ENCODE measurements around the gene PKNOX2. TPM values are rescaled to one million over a fixed set of nuclear protein-coding genes. Genes with fewer than 3 reads are reported as not detected.

PKNOX2 gene
- total and polyA plus RNA-seq, 9 of the 15 experiments (the other 6 are each of a cell fraction or from before 2014, with no cell fraction given), result not detected

DNA sequence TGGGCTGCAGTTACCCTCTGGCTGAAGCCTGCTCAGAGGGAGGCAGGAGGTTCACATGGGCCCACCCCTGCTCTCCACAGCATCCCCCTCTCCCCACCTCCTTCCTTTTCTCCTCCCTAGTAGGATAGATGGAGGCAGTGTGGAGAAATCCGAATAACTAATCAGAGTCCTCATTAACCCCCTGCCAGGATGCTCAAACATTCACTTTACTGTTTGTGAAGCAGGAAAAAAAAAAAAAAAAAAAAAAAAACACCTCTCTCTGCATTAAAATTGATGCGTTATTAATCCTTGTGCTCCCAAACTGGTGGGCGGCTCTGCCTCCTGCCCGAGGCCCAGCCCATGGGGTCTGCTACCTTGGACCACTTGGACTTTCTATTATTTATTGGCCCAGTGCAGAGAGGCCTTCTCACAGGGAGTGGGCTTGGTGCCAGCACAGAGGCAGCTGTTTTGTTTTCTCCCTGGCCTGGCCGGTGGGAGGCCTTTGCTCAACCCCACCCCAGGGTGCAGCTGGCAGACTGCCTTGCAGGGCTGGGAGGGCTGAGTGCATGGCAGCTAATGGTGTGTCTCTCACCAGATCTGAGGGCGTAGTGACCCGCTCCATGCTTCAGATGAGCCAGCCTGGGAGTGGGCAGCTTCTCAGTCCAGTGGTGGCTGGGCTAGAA lies 150.7 kb downstream of the PKNOX2 start:
- no peaks in the 10 kb centered on the region for H3K4me1 ChIP-seq (replicated peaks in 1 of 2; ENCODE audit: control insufficient read depth in 2 of 2, insufficient read depth in 2 of 2, low read length in 2 of 2)
- no peak overlapping the region for H3K27ac ChIP-seq (ENCODE audit: extremely low read depth, low read depth, low read length)
- no peak overlapping the region; a peak in 1 of 4 replicates for H3K9ac ChIP-seq (ENCODE audit: insufficient read depth in 1 of 2, low read depth in 2 of 2, low read length in 2 of 2)
- H3K27me3 ChIP-seq (ENCODE audit: control insufficient read depth in 2 of 2, insufficient read depth in 2 of 2, low read length in 2 of 2), result peaks cover 13 to 46% of the 10 kb centered on the region in 2 experiments
- no peak for ATAC-seq
- no peak for FAIRE-seq
- intact Hi-C loops (cut with micrococcal nuclease), result no loop called here
- ChIA-PET CTCF (ENCODE audit: low intra/inter-chr PET ratio) (no interaction called here), POLR2A (interaction anchor here (0.6 kb wide), 1 partner anchor 562 kb away, joined by 3 read pairs; no protein-coding TSS in a partner anchor)
- no peaks in the 10 kb centered on the region for H3K9me1 ChIP-seq (ENCODE audit: control insufficient read depth, insufficient read depth, low read length)
- no peak overlapping the region for H3K4me3 ChIP-seq
- WGBS (ENCODE audit: insufficient coverage, low coverage, missing lambda C conversion rate), result 0% methylated on average over 5 of the region's 7 CpGs
- no peaks in the 10 kb centered on the region for H4K20me1 ChIP-seq (replicated peaks; ENCODE audit: control insufficient read depth, insufficient read depth, low read length)
- BruUV-seq (replicated peaks), result no TSS peak
- no peaks in the 10 kb centered on the region for H3K9me3 ChIP-seq (replicated peaks; ENCODE audit: control insufficient read depth, insufficient read depth, low read depth, low read length)
- H2AFZ ChIP-seq (ENCODE audit: low read depth, low read length), result no peak overlapping the region
- no peak for DNase-seq (ENCODE audit: extremely low read depth in 1 of 4, low spot score in 3 of 4)
- in situ Hi-C loops (cut with MboI), result no loop called here
- no peaks in the 10 kb centered on the region for H3K36me3 ChIP-seq (ENCODE audit: control insufficient read depth, insufficient read depth, low read length)
- H3K4me2 ChIP-seq (ENCODE audit: insufficient read depth, low read length), result no peak overlapping the region
- no peaks in the 10 kb centered on the region for H3K79me2 ChIP-seq (ENCODE audit: control insufficient read depth, insufficient read depth, low read length)
- TF ChIP-seq ZNF707 (CRISPR knock-in tag; conservative IDR thresholded peaks at IDR 0.05), result no peak
- TF ChIP-seq, protein P1, sequence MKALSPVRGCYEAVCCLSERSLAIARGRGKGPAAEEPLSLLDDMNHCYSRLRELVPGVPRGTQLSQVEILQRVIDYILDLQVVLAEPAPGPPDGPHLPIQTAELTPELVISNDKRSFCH (CRISPR knock-in tag; IDR thresholded peaks at IDR 0.05), result no peak
- TF ChIP-seq, protein P1 (tag; IDR thresholded peaks at IDR 0.05), result no peak
- TF ChIP-seq MGA (IDR thresholded peaks at IDR 0.05), result no peak
- no peak for TF ChIP-seq ZNF444 (CRISPR knock-in tag; IDR thresholded peaks at IDR 0.05)
- no peak for TF ChIP-seq THAP12 (CRISPR knock-in tag; IDR thresholded peaks at IDR 0.05)
- TF ChIP-seq POLR2AphosphoS5 (IDR thresholded peaks at IDR 0.05; ENCODE audit: control insufficient read depth, insufficient read depth, low read depth, low read length), result no peak
